BLaER1 (cell line): ENCODE measurements around the gene IGFBPL1.

ENCODE experiments used
- H3K27ac ChIP-seq: shearing (Covaris generic); formaldehyde crosslinking; 2 replicates; pipeline ENCODE4 v1.8.1; 2022
- H3K27me3 ChIP-seq: shearing (Covaris generic); formaldehyde crosslinking; 2 replicates; pipeline ENCODE4 v1.8.1; 2022
- H3K36me3 ChIP-seq: shearing (Covaris generic); formaldehyde crosslinking; 2 replicates; pipeline ENCODE4 v1.8.1; 2022
- H3K4me1 ChIP-seq: shearing (Covaris generic); formaldehyde crosslinking; 2 replicates; pipeline ENCODE4 v1.8.1; 2022
- H3K4me2 ChIP-seq: shearing (Covaris generic); formaldehyde crosslinking; 2 replicates; pipeline ENCODE4 v1.8.1; 2022
- H3K4me3 ChIP-seq: shearing (Covaris generic); formaldehyde crosslinking; 2 replicates; pipeline ENCODE4 v1.8.1; 2022
- H3K9ac ChIP-seq: shearing (Covaris generic); formaldehyde crosslinking; 2 replicates; pipeline ENCODE4 v1.8.1; 2022
- H3K9me3 ChIP-seq: shearing (Covaris generic); formaldehyde crosslinking; 2 replicates; pipeline ENCODE4 v1.8.1; 2022
- H4K20me1 ChIP-seq: shearing (Covaris generic); formaldehyde crosslinking; 2 replicates; pipeline ENCODE4 v1.8.1; 2022
- Cebpa-rat ChIP-seq: shearing (Covaris generic); IDR thresholded peaks from 2 replicates; pipeline ENCODE4 v1.8.1; 2022

The IGFBPL1 gene

DNA sequence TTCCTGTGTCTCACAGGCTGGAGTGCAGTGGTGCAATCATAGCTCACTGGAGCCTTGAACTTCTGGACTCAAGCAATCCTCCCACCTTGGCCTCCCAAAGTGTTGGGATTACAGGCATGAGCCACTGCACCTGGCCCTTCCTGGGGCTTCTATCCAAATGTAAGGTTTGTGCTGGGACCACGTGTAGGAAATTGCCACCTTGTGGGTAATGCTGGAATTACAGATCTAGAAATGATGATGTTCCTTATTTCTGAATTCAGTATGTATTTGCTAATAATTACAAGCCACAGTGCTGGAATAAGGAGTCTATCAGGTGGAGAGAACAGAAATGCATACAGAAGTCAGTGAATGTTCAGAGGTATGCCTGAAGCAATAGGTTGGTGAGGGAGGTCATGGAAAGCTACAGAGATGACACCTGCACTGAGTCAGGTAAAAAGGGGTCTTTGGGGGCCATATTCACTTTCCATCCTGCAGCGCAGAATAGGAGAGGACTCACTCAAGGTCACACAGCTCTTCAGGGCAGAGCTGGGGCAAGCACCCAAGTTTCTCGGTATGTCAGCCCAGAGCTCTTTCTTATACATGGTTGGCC is 8.8 kb upstream of the IGFBPL1 start:
- Histone ChIP-seq H3K4me2 (peak overlapping the region; percentile 6; the same call in 1 of the 2 replicates), H4K20me1 (no peaks in the 10 kb centered on the region)

DNA sequence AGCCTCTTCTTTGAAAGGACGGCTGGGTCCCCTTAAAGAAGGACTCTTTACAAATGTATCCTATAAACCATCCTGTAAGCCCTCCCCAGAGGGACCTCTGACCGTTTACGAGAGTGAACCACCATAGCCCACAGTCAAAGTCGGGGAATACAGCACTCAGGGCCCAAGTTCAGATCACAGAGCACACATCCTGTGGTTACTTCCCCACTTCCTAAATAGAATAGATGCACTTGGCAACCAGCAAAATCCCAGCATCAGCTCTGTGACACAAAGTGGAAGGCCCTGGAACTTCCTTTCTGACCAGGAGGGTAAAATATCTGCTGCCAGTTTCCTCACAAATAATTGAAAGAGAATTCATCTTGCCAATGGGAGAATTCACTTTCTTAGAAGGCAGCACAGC is 6.9 kb upstream of the IGFBPL1 start:
- no peaks in the 10 kb centered on the region for H3K9me3 ChIP-seq
- TF ChIP-seq Cebpa-rat: no peak
- H3K36me3 ChIP-seq: no peaks in the 10 kb centered on the region
- no peak overlapping the region for H3K4me3 ChIP-seq
- H4K20me1 ChIP-seq: no peaks in the 10 kb centered on the region
- H3K4me1 ChIP-seq: peaks cover 42% of the 10 kb centered on the region
- no peak overlapping the region; the same call in 1 of the 2 replicates for H3K27ac ChIP-seq
- peak overlapping the region; percentile 75 for H3K4me2 ChIP-seq
- 0 out of 2 replicates have a peak, but pooled peaks cover 6% of the 10 kb centered on the region for H3K27me3 ChIP-seq
- no peak overlapping the region for H3K9ac ChIP-seq

More for the DNA sequence above, 8.8 kb upstream of the IGFBPL1 start:
- Histone ChIP-seq H3K9me3 (no peaks in the 10 kb centered on the region), H3K4me1 (peaks cover 49% of the 10 kb centered on the region), H3K27me3 (no peaks in the 10 kb centered on the region), H3K4me3 (no peak overlapping the region), H3K27ac (no peak overlapping the region), H3K9ac (no peak overlapping the region), H3K36me3 (no peaks in the 10 kb centered on the region)
- TF ChIP-seq Cebpa-rat: no peak

DNA sequence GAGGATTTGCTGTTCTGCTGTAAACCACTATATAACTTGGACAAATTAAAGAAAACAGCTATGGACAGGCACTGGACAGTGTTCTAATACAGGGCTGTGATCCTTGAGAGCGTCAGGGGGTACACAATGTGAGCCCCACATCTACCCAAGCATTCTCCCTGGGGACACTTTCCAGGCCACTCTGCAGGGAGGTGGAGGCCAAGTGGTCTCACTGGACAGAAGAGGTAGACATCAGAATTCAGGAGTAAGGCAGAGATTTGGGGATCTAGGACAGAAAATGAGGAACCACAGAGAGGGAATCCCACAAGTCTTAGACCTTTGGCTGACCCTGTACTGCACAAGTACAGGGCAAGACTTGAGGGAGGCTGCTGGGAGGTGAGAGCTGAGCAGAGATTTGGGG is 3.8 kb upstream of the IGFBPL1 start:
- peaks cover 34% of the 10 kb centered on the region for H3K27me3 ChIP-seq
- no peak for TF ChIP-seq Cebpa-rat

DNA sequence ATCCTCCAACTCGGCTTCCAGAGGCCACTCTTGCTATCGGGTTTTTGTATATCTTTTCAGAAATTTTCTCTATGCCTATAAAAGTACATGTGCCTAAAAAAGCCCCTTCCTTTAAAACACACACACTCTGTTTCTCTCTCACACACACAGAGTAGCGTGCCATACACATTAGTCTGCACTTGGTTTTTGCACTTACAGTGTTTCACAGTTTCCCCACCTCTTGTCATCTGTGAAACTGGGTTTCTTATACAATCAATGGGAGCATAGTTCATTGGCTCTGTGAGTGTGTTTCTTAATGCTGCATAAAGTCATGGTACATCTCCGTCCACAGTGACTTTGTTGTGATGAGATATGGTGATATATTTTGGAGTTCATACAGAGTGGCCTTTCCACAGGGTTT is 664 bp upstream of the IGFBPL1 start:
- H3K4me1 ChIP-seq: 0 out of 2 replicates have a peak, but pooled peaks cover 7% of the 10 kb centered on the region
- peaks cover 54% of the 10 kb centered on the region for H3K27me3 ChIP-seq
- TF ChIP-seq Cebpa-rat: no peak
- H4K20me1 ChIP-seq: peaks cover 28% of the 10 kb centered on the region; the same call in 1 of the 2 replicates
- no peak overlapping the region for H3K27ac ChIP-seq
- H3K4me2 ChIP-seq: no peak overlapping the region
- no peak overlapping the region; the same call in 1 of the 2 replicates for H3K4me3 ChIP-seq
- H3K9me3 ChIP-seq: no peaks in the 10 kb centered on the region
- no peaks in the 10 kb centered on the region for H3K36me3 ChIP-seq
- H3K9ac ChIP-seq: no peak overlapping the region

More for the DNA sequence above, 3.8 kb upstream of the IGFBPL1 start:
- H3K4me1 ChIP-seq: peaks cover 35% of the 10 kb centered on the region
- no peak overlapping the region for H3K9ac ChIP-seq
- no peaks in the 10 kb centered on the region for H3K9me3 ChIP-seq
- peaks cover 20% of the 10 kb centered on the region; the same call in 1 of the 2 replicates for H4K20me1 ChIP-seq
- H3K4me3 ChIP-seq: no peak overlapping the region
- H3K4me2 ChIP-seq: no peak overlapping the region
- no peaks in the 10 kb centered on the region for H3K36me3 ChIP-seq
- H3K27ac ChIP-seq: no peak overlapping the region

DNA sequence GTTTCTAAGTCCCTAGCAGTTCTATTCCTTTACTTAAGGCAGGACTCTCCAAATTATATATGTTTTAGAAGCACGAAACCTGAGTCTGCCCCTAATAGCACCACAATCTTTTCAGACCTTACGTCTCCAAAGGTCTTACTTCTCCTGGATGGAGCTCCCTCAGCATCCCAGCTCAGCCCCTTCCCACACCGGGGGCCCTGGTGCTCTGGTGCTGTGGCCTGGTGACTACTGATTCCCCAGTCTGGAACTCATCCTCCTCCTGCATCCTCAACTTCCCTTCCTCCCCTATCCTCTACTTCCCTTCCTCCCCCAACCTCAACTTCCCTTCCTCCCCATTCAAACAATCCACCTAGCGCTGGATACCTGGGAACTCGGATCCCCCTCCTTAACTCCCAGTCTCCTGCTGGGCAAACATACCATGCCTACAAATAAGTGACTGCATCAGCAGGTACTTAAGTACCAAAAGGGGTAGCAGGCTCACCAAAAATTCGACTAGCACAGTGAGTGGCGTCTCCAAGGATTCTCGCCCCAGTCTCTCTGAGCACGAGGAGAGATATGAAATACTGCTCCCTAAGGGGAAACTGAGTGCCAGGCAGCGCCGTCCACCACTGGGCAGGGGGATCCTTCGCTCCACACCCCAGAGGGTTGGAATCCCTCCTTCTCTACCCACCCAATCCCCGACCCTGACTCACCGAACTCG is 831 bp downstream of the IGFBPL1 start:
- no peak overlapping the region for H3K27ac ChIP-seq
- H3K4me2 ChIP-seq: peak overlapping the region; percentile 72; the same call in 1 of the 2 replicates
- H3K36me3 ChIP-seq: no peaks in the 10 kb centered on the region
- no peaks in the 10 kb centered on the region for H3K9me3 ChIP-seq
- TF ChIP-seq Cebpa-rat: no peak
- H4K20me1 ChIP-seq: peaks cover 28% of the 10 kb centered on the region; the same call in 1 of the 2 replicates
- H3K4me3 ChIP-seq: peak overlapping the region; percentile 56; the same call in 1 of the 2 replicates
- 0 out of 2 replicates have a peak, but pooled peaks cover 7% of the 10 kb centered on the region for H3K4me1 ChIP-seq
- H3K27me3 ChIP-seq: peaks cover 54% of the 10 kb centered on the region
- H3K9ac ChIP-seq: no peak overlapping the region

GRCh38 chr9:38422555-38423260 is 1.5 kb downstream of the IGFBPL1 start:
- Histone ChIP-seq H3K4me2 (no peak overlapping the region), H3K27ac (no peak overlapping the region), H3K9ac (no peak overlapping the region), H3K36me3 (no peaks in the 10 kb centered on the region), H4K20me1 (peaks cover 28% of the 10 kb centered on the region; the same call in 1 of the 2 replicates), H3K27me3 (peaks cover 54% of the 10 kb centered on the region), H3K4me1 (0 out of 2 replicates have a peak, but pooled peaks cover 7% of the 10 kb centered on the region), H3K9me3 (no peaks in the 10 kb centered on the region), H3K4me3 (no peak overlapping the region)
- TF ChIP-seq Cebpa-rat: no peak

- no peak overlapping the region for H3K4me2 ChIP-seq
Measured at GRCh38 chr9:38421498-38422211, 2.6 kb downstream of the IGFBPL1 start.

DNA sequence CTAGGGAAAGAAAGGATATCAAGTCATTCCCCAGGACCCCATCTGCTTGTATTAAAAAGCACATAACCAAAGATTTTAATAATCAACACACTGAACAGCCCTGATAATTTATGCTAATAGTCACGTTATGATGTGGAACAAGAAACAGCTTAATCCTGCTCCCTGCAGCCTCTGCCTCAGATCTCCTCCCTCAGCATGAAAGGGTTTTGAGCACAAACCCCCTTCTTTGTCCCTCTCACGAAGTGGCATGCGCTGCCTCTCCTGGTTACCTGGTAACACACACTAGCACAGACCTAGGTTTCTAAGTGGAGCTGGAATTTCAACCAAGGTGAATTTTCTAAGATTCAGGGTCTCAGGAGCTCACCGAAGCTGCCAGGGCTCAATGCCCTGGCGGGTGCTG is 5.1 kb downstream of the IGFBPL1 start:
- H3K9ac ChIP-seq: no peak overlapping the region
- no peak overlapping the region for H3K27ac ChIP-seq
- H3K27me3 ChIP-seq: peaks cover 31% of the 10 kb centered on the region
- no peak overlapping the region for H3K4me2 ChIP-seq
- no peak for TF ChIP-seq Cebpa-rat
- peaks cover 14% of the 10 kb centered on the region; the same call in 1 of the 2 replicates for H4K20me1 ChIP-seq
- no peaks in the 10 kb centered on the region for H3K9me3 ChIP-seq
- H3K36me3 ChIP-seq: no peaks in the 10 kb centered on the region
- 0 out of 2 replicates have a peak, but pooled peaks cover 4% of the 10 kb centered on the region for H3K4me1 ChIP-seq
- no peak overlapping the region for H3K4me3 ChIP-seq

More at GRCh38 chr9:38421498-38422211, 2.6 kb downstream of the IGFBPL1 start:
- Histone ChIP-seq H3K27me3 (peaks cover 52% of the 10 kb centered on the region), H3K9ac (no peak overlapping the region), H4K20me1 (peaks cover 28% of the 10 kb centered on the region; the same call in 1 of the 2 replicates), H3K9me3 (no peaks in the 10 kb centered on the region), H3K36me3 (no peaks in the 10 kb centered on the region), H3K4me3 (no peak overlapping the region), H3K27ac (no peak overlapping the region), H3K4me1 (0 out of 2 replicates have a peak, but pooled peaks cover 7% of the 10 kb centered on the region)
- no peak for TF ChIP-seq Cebpa-rat

- Histone ChIP-seq H3K4me1 (no peaks in the 10 kb centered on the region), H3K4me2 (no peak overlapping the region), H3K9ac (no peak overlapping the region), H3K9me3 (no peaks in the 10 kb centered on the region), H4K20me1 (peaks cover 8% of the 10 kb centered on the region; the same call in 1 of the 2 replicates), H3K27me3 (peaks cover 22% of the 10 kb centered on the region), H3K4me3 (no peak overlapping the region), H3K36me3 (no peaks in the 10 kb centered on the region), H3K27ac (no peak overlapping the region)
- no peak for TF ChIP-seq Cebpa-rat
Measured at GRCh38 chr9:38418366-38418765, 5.9 kb downstream of the IGFBPL1 start.
